Retinal pigment epithelial cell (primary cell): Measurements from ENCODE around the gene PDC.
"Not testable (repeated sequence)": the region's sequence is repeated elsewhere in the genome, so short reads cannot be mapped to it uniquely, and the experiment has no call there.

Experiments used
- DNase-seq: peaks from one replicate; pipeline ENCODE4 v3.0.0-alpha.2; 2010; ENCODE audit warnings: low read depth
- H3K4me3 ChIP-seq: 2 replicates; pipeline ENCODE4 v1.5.1; 2011; ENCODE audit warnings: mild to moderate bottlenecking, low read length, control low read depth, moderate library complexity
- TF ChIP-seq, protein P1 (sequence below): conservative IDR thresholded peaks from 2 replicates; pipeline ENCODE4 v1.5.1; 2011; ENCODE audit warnings: low read depth, low read length, control low read depth, inconsistent platforms

Gene PDC

DNA sequence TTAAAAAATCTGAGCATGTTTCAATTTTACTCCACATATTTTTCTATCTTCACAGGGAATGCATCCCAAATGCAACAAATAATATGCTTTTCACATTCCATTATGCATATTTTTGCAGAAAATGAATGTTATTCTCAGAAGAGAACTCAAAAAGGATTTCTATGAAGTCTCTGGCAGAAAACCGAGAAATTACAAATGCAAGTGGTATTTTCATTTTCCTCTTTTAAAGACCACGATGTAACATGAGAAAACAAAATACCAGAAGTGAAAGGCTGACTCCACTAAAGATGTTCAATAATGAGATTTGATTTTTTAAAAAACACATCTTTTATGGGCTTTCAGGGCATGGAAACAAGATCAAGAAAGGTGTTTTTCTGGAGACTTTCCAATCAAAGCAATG lies 5.0 kb upstream of the PDC start:
- TF ChIP-seq, protein P1, sequence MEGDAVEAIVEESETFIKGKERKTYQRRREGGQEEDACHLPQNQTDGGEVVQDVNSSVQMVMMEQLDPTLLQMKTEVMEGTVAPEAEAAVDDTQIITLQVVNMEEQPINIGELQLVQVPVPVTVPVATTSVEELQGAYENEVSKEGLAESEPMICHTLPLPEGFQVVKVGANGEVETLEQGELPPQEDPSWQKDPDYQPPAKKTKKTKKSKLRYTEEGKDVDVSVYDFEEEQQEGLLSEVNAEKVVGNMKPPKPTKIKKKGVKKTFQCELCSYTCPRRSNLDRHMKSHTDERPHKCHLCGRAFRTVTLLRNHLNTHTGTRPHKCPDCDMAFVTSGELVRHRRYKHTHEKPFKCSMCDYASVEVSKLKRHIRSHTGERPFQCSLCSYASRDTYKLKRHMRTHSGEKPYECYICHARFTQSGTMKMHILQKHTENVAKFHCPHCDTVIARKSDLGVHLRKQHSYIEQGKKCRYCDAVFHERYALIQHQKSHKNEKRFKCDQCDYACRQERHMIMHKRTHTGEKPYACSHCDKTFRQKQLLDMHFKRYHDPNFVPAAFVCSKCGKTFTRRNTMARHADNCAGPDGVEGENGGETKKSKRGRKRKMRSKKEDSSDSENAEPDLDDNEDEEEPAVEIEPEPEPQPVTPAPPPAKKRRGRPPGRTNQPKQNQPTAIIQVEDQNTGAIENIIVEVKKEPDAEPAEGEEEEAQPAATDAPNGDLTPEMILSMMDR: no peak
- DNase-seq: no peak
- no peak overlapping the region for H3K4me3 ChIP-seq

DNA sequence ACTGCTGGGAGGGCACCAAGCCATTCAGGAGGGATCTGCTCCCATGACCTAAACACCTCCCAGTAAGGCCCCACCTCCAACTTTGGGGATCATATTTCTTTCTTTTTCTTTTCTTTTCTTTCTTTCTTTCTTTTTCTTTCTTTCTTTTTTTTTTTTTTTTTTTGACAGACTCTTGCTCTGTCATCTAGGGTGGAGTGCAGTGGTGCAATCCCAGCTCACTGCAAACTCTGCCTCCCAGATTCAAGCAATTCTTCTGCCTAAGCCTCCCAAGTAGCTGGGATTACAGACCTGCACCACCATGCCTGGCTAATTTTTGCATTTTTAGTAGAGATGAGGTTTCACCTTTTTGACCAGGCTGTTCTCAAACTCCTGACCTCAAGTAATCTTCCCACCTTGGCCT lies 4.6 kb upstream of the PDC start:
- not testable (repeated sequence) for H3K4me3 ChIP-seq, DNase-seq

DNA sequence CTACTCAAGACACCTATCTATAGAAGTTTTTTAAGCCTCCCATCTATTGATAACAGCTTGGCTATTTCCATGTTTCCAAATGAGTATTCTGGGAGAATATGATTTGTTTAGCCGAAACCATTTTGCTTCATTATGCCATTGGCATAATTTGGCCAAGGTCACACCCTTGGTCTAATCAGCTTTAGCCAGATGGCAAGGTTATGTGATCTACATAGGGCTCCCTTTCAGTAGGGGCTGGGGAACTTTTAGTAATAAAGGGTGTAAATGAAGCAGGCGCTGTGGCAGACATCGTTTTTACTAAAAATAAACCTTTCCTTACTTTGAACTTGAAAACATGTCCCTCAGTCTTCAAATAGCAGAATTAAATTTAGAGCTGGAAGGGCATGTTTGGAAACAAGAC lies 3.0 kb upstream of the PDC start:
- H3K4me3 ChIP-seq: no peak overlapping the region
- DNase-seq: no peak
- TF ChIP-seq, protein P1: no peak

DNA sequence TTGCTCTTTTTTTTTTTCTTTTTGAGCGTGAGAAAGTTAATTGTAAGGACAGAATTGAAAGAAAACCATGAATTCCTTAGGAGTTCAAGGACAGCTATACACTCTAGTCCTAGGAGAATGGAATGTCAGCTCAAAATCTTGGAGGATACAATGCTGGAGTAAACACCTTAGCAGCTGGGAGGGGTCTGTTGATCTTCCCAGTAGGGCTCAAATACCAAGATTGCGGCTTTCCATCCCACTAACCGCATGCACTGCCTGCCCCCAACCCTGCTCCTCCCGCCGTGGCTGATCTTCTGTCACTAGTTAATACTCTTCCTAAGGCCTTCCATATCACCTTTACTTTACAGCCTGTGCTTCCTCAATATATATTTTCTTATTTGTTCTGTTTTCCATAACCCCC lies 2.6 kb upstream of the PDC start:
- no peak overlapping the region for H3K4me3 ChIP-seq
- TF ChIP-seq, protein P1: no peak
- DNase-seq: no peak

DNA sequence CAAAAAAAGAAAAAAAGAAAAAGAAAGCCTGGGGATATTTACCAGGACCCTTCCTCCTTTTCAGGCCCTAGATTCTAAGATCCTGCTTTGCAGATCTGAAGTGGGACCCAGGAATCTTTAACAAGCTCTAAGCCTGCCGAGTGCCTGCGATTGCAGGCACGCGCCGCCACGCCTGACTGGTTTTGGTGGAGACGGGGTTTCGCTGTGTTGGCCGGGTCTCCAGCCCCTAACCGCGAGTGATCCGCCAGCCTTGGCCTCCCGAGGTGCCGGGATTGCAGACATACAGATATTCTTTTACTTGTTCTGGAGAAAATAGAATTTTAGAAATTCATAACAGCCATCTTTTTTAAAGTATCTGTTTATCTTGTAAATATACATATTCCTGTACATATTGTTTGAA lies 1.8 kb downstream of the PDC start:
- H3K4me3 ChIP-seq, DNase-seq: not testable (repeated sequence)

DNA sequence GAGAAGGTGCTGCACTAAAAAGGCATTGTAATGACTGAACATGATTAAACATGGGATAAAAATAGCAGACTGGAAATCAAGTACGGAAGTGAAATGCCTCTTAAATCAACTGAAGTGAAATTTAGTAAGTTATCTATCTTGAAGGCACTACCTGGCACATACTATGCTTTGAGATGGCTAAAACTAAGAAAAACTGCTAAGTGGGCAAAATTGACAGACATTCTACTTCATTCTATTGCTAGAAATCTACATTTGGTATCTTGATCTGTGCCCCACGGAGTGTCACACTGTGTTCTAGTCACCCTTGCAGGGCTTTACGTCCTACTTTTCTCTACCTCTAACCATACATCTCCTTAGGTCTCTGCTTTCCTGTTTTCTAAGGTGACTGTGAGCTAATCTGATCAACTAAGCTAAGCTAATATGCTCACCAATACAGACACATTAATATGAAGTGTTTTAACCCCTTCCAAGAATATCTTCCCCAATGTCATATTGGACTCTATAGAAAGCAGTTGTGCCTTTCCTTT lies 4.1 kb downstream of the PDC start:
- TF ChIP-seq, protein P1: no peak
- no peak overlapping the region for H3K4me3 ChIP-seq
- DNase-seq: no peak

DNA sequence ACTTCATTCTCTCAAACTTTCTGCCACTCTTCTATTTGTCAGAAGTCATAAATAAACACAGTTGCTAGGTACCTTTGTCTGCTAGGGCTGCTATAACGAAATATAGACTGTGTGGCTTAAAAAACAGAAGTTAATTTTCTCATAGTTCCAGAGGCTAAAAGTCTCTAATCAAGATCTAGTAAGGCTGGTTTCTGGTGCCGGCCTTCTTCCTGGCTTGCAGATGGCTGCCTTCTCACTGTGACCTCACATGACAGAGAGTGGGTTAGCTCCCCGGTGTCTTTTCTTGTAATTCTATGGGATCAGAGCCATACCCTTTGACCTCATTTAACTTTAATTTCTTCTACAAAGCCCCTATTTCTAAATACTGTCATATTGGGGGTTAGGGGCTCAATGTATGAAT lies 5.9 kb downstream of the PDC start:
- no peak for DNase-seq

DNA sequence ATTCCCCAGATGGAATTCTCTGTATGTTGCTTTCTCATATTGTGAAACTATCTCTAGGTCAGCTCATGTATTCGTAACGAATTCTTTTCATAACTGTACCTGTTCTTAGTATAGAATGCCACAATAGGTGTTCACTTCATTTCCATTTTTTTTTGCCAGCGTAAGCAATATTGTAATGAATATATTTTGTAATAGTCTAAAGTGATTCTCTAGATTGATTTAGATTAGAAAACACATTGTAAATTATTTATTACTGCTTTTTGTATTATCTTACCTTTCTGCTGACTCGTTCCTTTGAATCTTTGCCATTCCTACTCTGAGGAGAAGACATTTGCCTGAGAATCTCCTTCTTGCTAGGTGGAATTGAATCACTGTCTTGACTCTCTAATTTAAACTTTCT lies 14.8 kb downstream of the PDC start:
- TF ChIP-seq, protein P1: no peak
- no peak for DNase-seq
- no peak overlapping the region for H3K4me3 ChIP-seq

More for the DNA sequence above, 5.9 kb downstream of the PDC start:
- H3K4me3 ChIP-seq: no peak overlapping the region
- TF ChIP-seq, protein P1: no peak
